Activated CD4-positive, alpha-beta T cell treated with anti-CD3 and anti-CD28 coated beads for 36 hours (primary cell): Measurements from ENCODE around the gene FARP1. TPM values are rescaled to one million over a fixed set of nuclear protein-coding genes. Genes with fewer than 3 reads are reported as not detected.
A peak's percentile ranks its signal among the peaks of the same experiment; 100 is the strongest.

Experiments used
- ATAC-seq: fragments of 200-7000 bp; cut with Tn5 transposase; one replicate; pipeline ENCODE4 v1.10.0; 2021; ENCODE audit warnings: mild to moderate bottlenecking, moderate library complexity
- CTCF ChIA-PET: fragments of 350-600 bp; sonication (Branson Sonifier 250); formaldehyde crosslinking; loops from one replicate; lab custom pipeline; 2021; ENCODE audit warnings: antibody characterized with exemption; lab: Charles Lee
- POLR2A ChIA-PET: fragments of 350-600 bp; sonication (Branson Sonifier 250); formaldehyde crosslinking; loops from one replicate; lab custom pipeline; 2021; ENCODE audit warnings: antibody characterized with exemption, inconsistent platforms; lab: Charles Lee
- DNase-seq: peaks from one replicate; pipeline ENCODE4 v3.0.0-alpha.2; 2020
- H3K27ac Mint-ChIP-seq: one replicate; pipeline ENCODE4 v1.8.0; 2021; ENCODE audit warnings: mixed read lengths
- H3K27me3 Mint-ChIP-seq: one replicate; pipeline ENCODE4 v1.8.0; 2021; ENCODE audit warnings: mixed read lengths
- H3K36me3 Mint-ChIP-seq: one replicate; pipeline ENCODE4 v1.8.0; 2021; ENCODE audit warnings: low read depth, mixed read lengths
- H3K4me1 Mint-ChIP-seq: one replicate; pipeline ENCODE4 v1.8.0; 2021; ENCODE audit warnings: mixed read lengths
- H3K4me3 Mint-ChIP-seq: one replicate; pipeline ENCODE4 v1.8.0; 2021; ENCODE audit warnings: mild to moderate bottlenecking, moderate library complexity, mixed read lengths
- H3K9me3 Mint-ChIP-seq: one replicate; pipeline ENCODE4 v1.8.0; 2021; ENCODE audit warnings: low read depth, mixed read lengths
- intact Hi-C, 2 experiments: fragments of 100-400 bp; cut with DNase I in 1 of 2; cut with micrococcal nuclease in 1 of 2; formaldehyde crosslinking; loops; one replicate each; pipeline versions ENCODE4 v1.14.2 to v1.15.1; 2022 to 2024; cut with DNase I, micrococcal nuclease
- total RNA-seq, 2 experiments: library from RNA; stranded (reverse); gene quantifications; one replicate each; pipeline ENCODE4 v1.2.3, GENCODE V29; 2021

FARP1 gene
- total RNA-seq, 2 experiments from 2014 or later: 0.25 to 0.40 TPM

DNA sequence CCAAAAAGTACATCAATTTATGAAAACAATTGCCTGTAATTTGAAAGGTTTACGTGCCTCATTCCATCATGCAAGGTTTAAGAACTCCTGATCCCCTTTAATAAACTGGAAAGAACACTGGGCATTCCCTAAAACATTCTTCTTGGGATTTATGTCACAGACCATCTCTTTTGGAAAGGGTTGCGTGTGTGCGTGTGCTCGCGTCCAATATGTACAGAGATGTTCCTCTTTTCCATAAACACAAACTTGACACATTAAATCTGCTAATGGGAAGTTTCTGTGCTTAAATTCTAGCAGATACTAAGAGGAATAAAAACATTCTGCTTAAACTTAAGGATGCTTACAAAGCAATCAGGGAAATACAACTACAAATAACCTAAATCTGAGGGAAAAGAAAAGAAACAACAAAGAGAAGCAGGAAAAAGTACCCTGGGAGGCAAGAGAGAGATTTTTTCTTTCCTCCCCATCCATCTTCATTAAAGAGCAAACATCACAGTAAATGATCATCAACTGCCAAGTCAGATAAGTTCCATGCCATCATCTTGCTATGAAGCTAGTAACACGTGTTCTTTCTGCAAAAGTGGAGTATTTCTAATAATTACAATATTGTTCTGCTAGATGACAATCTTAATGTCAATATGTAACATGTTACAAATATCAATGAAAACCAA is 350.3 kb downstream of the FARP1 start:
- H3K36me3 Mint-ChIP-seq: peaks cover 22% of the 10 kb centered on the region
- H3K27ac Mint-ChIP-seq: no peak overlapping the region
- no peak for ATAC-seq
- ChIA-PET CTCF (no interaction called here), POLR2A (no interaction called here)
- H3K27me3 Mint-ChIP-seq: no peaks in the 10 kb centered on the region
- no peaks in the 10 kb centered on the region for H3K9me3 Mint-ChIP-seq
- no peak overlapping the region for H3K4me3 Mint-ChIP-seq
- DNase-seq: no peak
- peaks cover 81% of the 10 kb centered on the region for H3K4me1 Mint-ChIP-seq
- intact Hi-C loops: no loop called here

DNA sequence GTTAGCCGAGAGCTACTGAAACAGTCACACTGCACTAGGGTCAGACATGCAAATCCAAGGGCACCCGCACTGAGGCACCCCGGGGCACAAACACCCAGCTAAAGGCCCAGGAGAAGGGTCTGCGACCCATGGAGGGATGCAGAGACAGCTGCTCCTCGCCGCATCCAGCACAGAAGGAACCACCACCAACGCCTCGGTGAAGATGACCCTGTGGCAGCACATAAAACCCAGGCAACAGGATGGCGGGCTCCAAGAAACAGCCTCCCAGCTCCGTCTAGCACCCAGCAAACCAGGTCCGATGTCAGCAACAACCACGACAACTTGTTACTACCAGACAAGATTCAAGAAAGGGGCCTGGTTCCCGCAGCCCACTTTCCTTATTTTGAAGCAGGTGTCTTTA is 351.9 kb downstream of the FARP1 start:
- peaks cover 22% of the 10 kb centered on the region for H3K36me3 Mint-ChIP-seq
- H3K27me3 Mint-ChIP-seq: no peaks in the 10 kb centered on the region
- H3K27ac Mint-ChIP-seq: no peak overlapping the region
- no peak for DNase-seq
- POLR2A ChIA-PET: no interaction called here
- CTCF ChIA-PET: interaction anchor here (1.3 kb wide), 1 partner anchor 49 kb away, joined by 3 read pairs; no protein-coding TSS in a partner anchor
- peaks cover 72% of the 10 kb centered on the region for H3K4me1 Mint-ChIP-seq
- H3K9me3 Mint-ChIP-seq: no peaks in the 10 kb centered on the region
- ATAC-seq: no peak
- intact Hi-C loops: no loop called here
- H3K4me3 Mint-ChIP-seq: no peak overlapping the region

DNA sequence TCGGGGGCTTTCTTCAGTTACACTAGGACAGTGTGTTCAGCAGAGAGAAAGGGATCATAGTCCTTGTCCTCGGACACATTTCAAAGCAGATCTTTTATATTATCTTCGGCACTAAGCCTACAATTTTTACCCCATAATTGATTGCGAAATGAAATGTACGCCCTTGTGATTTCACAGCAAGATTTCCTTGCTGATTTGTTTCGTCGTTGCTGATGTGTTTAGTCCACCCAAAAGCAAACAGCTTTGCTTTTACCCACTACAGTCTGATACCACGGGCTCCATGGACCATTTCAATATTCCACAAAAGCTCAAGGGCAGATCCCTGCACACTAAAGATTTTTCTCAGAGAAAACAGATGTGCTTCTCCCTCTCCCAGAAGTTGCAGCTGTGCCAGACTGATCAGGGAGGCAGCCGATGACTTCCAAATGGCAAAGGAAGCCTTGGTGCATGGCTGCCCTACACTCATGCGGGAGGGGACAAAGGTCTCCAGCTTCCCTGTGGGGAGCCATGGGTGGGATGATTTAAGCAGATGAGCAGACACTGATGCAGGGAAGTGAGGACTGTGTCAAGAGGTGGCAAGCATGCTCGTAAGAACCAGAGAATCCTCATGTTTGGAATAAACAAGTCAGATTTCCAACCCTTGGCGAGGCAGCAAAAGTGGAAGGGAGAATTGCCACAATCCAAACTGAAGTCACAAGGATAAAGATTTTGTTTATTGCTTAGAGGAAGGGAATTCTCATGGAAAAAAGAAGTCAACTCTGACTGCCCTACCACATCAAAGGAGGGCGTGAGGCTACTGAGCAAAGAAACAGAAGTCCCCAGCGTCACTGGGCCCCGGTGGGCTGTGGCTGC is 353.0 kb downstream of the FARP1 start:
- no peaks in the 10 kb centered on the region for H3K27me3 Mint-ChIP-seq
- ChIA-PET CTCF (interaction anchor here (1.3 kb wide), 1 partner anchor 50 kb away, joined by 3 read pairs; no protein-coding TSS in a partner anchor), POLR2A (no interaction called here)
- intact Hi-C loops: no loop called here
- no peak for DNase-seq
- H3K9me3 Mint-ChIP-seq: no peaks in the 10 kb centered on the region
- no peak overlapping the region for H3K4me3 Mint-ChIP-seq
- no peak for ATAC-seq
- H3K4me1 Mint-ChIP-seq: peaks cover 73% of the 10 kb centered on the region
- no peak overlapping the region for H3K27ac Mint-ChIP-seq
- H3K36me3 Mint-ChIP-seq: peaks cover 19% of the 10 kb centered on the region

DNA sequence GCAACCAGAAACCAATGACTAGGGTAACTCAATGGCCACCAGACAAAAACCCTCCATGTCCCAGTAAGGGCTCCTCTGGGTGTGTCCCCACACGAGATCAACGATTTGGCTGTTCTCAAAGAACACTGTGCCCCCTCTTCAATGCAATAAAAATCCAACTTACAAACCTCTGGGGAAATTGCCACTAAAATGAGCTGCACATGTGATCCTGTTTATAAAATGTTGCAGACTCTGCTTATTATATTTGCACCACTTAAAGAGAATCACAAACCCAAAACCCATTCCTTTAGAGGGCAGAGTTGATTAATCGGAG is 353.5 kb downstream of the FARP1 start:
- POLR2A ChIA-PET: no interaction called here
- CTCF ChIA-PET: interaction anchor here (0.7 kb wide), 1 partner anchor 8 kb away, joined by 3 read pairs; no protein-coding TSS in a partner anchor
- Mint-ChIP-seq H3K4me1 (peaks cover 72% of the 10 kb centered on the region), H3K36me3 (peaks cover 17% of the 10 kb centered on the region), H3K9me3 (no peaks in the 10 kb centered on the region), H3K4me3 (no peak overlapping the region), H3K27me3 (no peaks in the 10 kb centered on the region), H3K27ac (no peak overlapping the region)
- intact Hi-C loops: no loop called here
- DNase-seq (no peak), ATAC-seq (no peak)

DNA sequence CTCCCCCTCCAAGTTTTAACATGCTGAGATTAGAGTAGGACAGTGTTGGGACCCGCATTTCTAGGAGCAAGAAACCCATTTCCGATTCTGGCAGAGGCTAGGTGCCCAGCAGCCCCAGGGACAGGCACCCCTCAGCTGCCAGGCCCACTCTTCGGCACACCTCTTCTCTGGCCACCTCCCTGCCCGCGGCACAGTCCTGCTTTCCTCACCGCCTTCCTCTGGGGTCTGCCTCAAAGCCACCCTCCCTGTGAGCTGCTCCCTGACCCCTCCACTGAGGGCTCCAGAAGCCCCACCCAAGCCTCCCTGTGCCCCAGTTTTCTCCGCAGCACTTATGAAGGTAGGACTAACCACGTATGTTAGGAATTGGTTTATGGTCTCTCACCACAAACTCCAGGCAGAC is 354.1 kb downstream of the FARP1 start:
- H3K27ac Mint-ChIP-seq: no peak overlapping the region
- intact Hi-C loops: no loop called here
- no peaks in the 10 kb centered on the region for H3K9me3 Mint-ChIP-seq
- peaks cover 15% of the 10 kb centered on the region for H3K36me3 Mint-ChIP-seq
- H3K4me1 Mint-ChIP-seq: peaks cover 73% of the 10 kb centered on the region
- ChIA-PET POLR2A (no interaction called here), CTCF (interaction anchor here (0.6 to 0.7 kb wide), 2 partner anchors 8 to 46 kb away, joined by 3 to 4 read pairs; no protein-coding TSS in a partner anchor)
- DNase-seq: no peak
- ATAC-seq: no peak
- H3K27me3 Mint-ChIP-seq: no peaks in the 10 kb centered on the region
- H3K4me3 Mint-ChIP-seq: no peak overlapping the region

DNA sequence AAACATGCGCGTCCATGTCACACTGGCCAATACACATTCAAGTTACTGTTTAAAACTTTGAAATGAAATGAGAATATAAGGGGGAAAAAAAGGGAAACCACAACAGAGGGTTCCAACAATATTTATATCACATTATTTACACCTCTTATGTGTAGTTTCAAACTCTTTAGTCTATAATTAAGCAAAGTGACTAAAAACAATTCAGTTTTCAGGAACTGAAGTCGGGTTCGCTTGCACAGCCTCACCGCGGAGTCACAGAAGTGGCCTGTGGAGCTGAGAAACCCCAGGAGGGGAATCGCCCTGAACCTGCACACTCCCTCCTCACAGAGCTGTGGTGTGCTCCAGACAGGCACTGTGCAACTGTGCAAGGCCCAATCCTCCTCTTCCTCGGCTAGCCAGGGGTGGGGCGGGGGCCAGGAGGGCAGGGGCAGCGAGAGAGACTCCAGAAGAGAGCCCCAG is 358.1 kb downstream of the FARP1 start:
- POLR2A ChIA-PET: interaction anchor here (0.6 kb wide), 1 partner anchor 54 kb away, joined by 4 read pairs; no protein-coding TSS in a partner anchor
- CTCF ChIA-PET: interaction anchor here (2.7 kb wide), 1 partner anchor 152 kb away, joined by 10 read pairs; no protein-coding TSS in a partner anchor
- Mint-ChIP-seq H3K9me3 (no peaks in the 10 kb centered on the region), H3K27ac (no peak overlapping the region), H3K4me1 (peaks cover 85% of the 10 kb centered on the region), H3K4me3 (no peak overlapping the region), H3K36me3 (peaks cover 38% of the 10 kb centered on the region), H3K27me3 (no peaks in the 10 kb centered on the region)
- DNase-seq: no peak
- intact Hi-C loops: no loop called here
- no peak for ATAC-seq

DNA sequence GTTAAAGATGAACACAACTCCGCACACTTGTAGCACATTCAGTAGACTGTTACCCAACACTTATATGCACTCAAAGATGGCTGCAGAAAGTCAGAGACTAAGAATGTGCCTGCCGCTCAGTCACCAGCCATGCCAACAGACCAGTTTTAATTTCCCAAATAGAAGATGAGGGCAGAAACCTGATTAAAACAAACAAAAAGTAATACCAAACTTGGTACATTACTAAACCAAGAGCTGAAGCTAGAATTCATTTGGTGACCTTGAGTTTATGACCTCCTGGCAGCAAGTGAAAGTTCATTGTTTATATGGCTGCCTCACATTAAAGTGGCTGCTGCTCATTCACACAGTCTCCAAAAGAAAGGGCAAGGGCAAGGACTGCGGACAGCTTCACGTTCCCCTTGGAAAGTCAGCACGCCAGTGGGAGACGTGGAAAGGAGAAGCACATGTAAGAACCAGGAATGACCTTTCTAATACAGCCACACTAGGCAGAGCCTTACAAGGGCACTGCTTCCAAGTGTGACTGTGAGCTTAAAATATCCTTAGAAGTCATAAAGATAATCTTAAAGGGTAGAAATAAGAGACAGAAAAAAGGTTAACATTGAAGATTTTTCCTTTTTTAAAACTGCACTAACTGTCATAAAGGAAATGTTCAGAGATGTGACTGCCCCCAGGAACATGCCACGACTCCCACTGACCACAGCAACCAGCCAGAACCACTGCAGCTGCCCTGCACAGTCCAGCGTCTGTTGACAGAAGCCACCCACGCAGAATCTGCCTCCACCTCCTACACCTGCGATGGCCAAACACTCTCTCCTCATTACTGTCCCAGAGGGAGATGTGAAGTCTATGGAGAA is 360.5 kb downstream of the FARP1 start:
- no peak for DNase-seq
- no peaks in the 10 kb centered on the region for H3K9me3 Mint-ChIP-seq
- no peak overlapping the region for H3K4me3 Mint-ChIP-seq
- ATAC-seq: no peak
- H3K27me3 Mint-ChIP-seq: no peaks in the 10 kb centered on the region
- intact Hi-C loops: no loop called here
- H3K36me3 Mint-ChIP-seq: peaks cover 48% of the 10 kb centered on the region
- POLR2A ChIA-PET: interaction anchor here (1.8 kb wide), 1 partner anchor 54 kb away, joined by 3 read pairs; no protein-coding TSS in a partner anchor
- peak overlapping the region; percentile 43 for H3K27ac Mint-ChIP-seq
- peaks cover 82% of the 10 kb centered on the region for H3K4me1 Mint-ChIP-seq
- CTCF ChIA-PET: interaction anchor here (0.8 to 2.7 kb wide), 6 partner anchors 16 to 150 kb away, joined by 3 to 10 read pairs (median 4); no protein-coding TSS in a partner anchor

DNA sequence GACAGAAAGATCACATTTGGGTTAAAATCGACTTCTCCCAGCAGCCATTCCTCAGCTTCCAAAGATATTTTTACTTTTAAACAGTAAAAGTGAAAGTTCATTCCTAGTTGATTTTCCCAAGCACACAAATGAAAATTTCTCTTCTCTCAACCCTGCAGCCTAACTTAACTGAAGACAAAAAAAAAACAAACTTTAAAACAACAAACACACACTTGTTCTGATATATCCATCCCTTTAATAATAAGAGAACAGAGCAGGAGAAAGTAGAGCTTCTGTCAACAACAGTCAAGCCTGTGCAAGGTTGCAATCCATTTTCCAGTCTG is 361.1 kb downstream of the FARP1 start:
- Mint-ChIP-seq H3K36me3 (peaks cover 51% of the 10 kb centered on the region), H3K27me3 (no peaks in the 10 kb centered on the region), H3K4me1 (peaks cover 88% of the 10 kb centered on the region), H3K4me3 (no peak overlapping the region), H3K27ac (peak overlapping the region; percentile 34), H3K9me3 (no peaks in the 10 kb centered on the region)
- DNase-seq: no peak
- ATAC-seq: peak; percentile 9
- intact Hi-C loops: no loop called here
- POLR2A ChIA-PET: interaction anchor here (1.4 to 1.8 kb wide), 2 partner anchors 28 to 53 kb away, joined by 3 to 4 read pairs; no protein-coding TSS in a partner anchor
- CTCF ChIA-PET: interaction anchor here (0.6 to 1.9 kb wide), 8 partner anchors 11 to 884 kb away, joined by 3 to 9 read pairs (median 4); no protein-coding TSS in a partner anchor

DNA sequence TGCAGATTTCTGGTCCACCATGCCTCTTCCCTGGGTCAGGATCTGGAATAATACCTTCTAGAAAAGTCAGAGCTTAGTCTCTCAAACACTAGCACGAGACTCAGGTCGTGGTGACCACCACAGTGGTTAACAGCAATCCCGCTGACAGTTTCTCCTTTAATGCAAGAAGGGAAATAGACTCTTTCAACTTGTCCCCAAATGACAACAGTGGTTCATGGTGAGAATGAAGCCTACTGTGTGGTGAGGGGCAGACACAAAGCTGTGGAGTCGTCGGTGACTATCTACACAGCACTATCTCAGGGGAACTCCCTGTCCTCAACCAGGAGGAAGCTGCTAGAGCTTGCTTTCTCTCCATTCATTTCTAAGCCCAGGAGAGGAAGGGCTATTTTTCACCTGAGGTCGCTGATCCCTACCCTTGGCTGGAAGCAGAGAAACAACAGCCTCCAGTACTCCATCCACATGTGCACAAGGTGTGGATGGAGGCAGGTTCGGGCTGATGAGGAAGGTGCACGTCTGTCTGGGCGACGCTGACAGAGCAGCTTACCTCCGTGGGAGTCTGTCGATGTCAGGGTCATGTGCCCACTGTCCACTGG is 361.6 kb downstream of the FARP1 start:
- H3K4me3 Mint-ChIP-seq: no peak overlapping the region
- H3K36me3 Mint-ChIP-seq: peaks cover 52% of the 10 kb centered on the region
- peak overlapping the region; percentile 20 for H3K27ac Mint-ChIP-seq
- no peaks in the 10 kb centered on the region for H3K9me3 Mint-ChIP-seq
- no peaks in the 10 kb centered on the region for H3K27me3 Mint-ChIP-seq
- CTCF ChIA-PET: interaction anchor here (0.6 to 1.9 kb wide), 12 partner anchors 11 to 883 kb away, joined by 3 to 9 read pairs (median 4); no protein-coding TSS in a partner anchor
- intact Hi-C loops: no loop called here
- DNase-seq: peak; percentile 60
- ATAC-seq: peak; percentile 90
- peaks cover 91% of the 10 kb centered on the region for H3K4me1 Mint-ChIP-seq
- POLR2A ChIA-PET: interaction anchor here (0.5 to 1.8 kb wide), 4 partner anchors 20 to 542 kb away, joined by 3 to 11 read pairs (median 4); no protein-coding TSS in a partner anchor
